HEK293 (cell line): ENCODE results near the gene SLC9A9.

Experiments used
- CTCF ChIA-PET: fragments of 350-600 bp; formaldehyde crosslinking; extraction: SDS; loops from one replicate; lab custom pipeline; 2021; ENCODE audit warnings: antibody characterized with exemption; lab: Yijun Ruan, JAX
- POLR2A ChIA-PET: fragments of 300-600 bp; formaldehyde crosslinking; extraction: SDS; loops from one replicate; lab custom pipeline; 2020; ENCODE audit warnings: antibody characterized with exemption, inconsistent platforms; lab: Yijun Ruan, JAX
- H3K27ac ChIP-seq: fragments of 200-500 bp; sonication (Bioruptor generic); 2 replicates; pipeline ENCODE4 v1.5.1; 2014; ENCODE audit warnings: low read depth, low read length, control low read depth, inconsistent platforms; ENCODE audit errors: extremely low read depth
- H3K36me3 ChIP-seq, 2 experiments: fragments of 200-500 bp in 1 of 2; sonication (Bioruptor generic) in 1 of 2; 1 replicate in 1 of 2; 2 replicates in 1 of 2; pipeline ENCODE4 v1.5.1; 2014 to 2017; ENCODE audit warnings: inconsistent platforms in 2 of 2, low read length in 2 of 2; ENCODE audit not compliant: control insufficient read depth in 2 of 2, insufficient read depth in 1 of 2
- H3K4me1 ChIP-seq: fragments of 200-500 bp; sonication (Bioruptor generic); 2 replicates; pipeline ENCODE4 v1.5.1; 2014; ENCODE audit warnings: mild to moderate bottlenecking, low read length, inconsistent platforms; ENCODE audit not compliant: control insufficient read depth, insufficient read depth
- H3K4me3 ChIP-seq: 2 replicates; pipeline ENCODE4 v1.5.1; 2011; ENCODE audit warnings: low read depth, mild to moderate bottlenecking, control low read depth, low read length, moderate library complexity
- H3K9me3 ChIP-seq: fragments of 200-500 bp; sonication (Bioruptor generic); 2 replicates; pipeline ENCODE4 v1.5.1; 2014; ENCODE audit warnings: low read depth, low read length, inconsistent platforms; ENCODE audit not compliant: control insufficient read depth, insufficient read depth
- CTCF ChIP-seq: fragments of 450-650 bp; formaldehyde crosslinking; IDR thresholded peaks from 2 replicates; pipeline ENCODE4 v1.5.1; 2016; ENCODE audit warnings: missing biosample characterization, missing genetic modification characterization
- KLF10 ChIP-seq: fragments of 450-650 bp; IDR thresholded peaks from 2 replicates; pipeline ENCODE4 v1.5.1; 2018; ENCODE audit warnings: missing biosample characterization, mild to moderate bottlenecking, missing genetic modification characterization
- KLF16 ChIP-seq: fragments of 450-650 bp; formaldehyde crosslinking; IDR thresholded peaks from 2 replicates; pipeline ENCODE4 v1.5.1; 2017; ENCODE audit warnings: missing biosample characterization, missing genetic modification characterization
- ZNF211 ChIP-seq: fragments of 450-650 bp; formaldehyde crosslinking; IDR thresholded peaks from 2 replicates; pipeline ENCODE4 v1.5.1; 2016; ENCODE audit warnings: low read depth, missing biosample characterization, missing genetic modification characterization
- ZNF335 ChIP-seq: fragments of 450-650 bp; formaldehyde crosslinking; conservative IDR thresholded peaks from 2 replicates; pipeline ENCODE4 v1.5.1; 2016; ENCODE audit warnings: missing biosample characterization, missing genetic modification characterization
- ZNF426 ChIP-seq: fragments of 450-650 bp; formaldehyde crosslinking; IDR thresholded peaks from 2 replicates; pipeline ENCODE4 v1.5.1; 2017; ENCODE audit warnings: missing biosample characterization, missing genetic modification characterization, mild to moderate bottlenecking, inconsistent platforms, moderate library complexity
- ZNF521 ChIP-seq: fragments of 450-650 bp; formaldehyde crosslinking; IDR thresholded peaks from 2 replicates; pipeline ENCODE4 v1.5.1; 2017; ENCODE audit warnings: missing biosample characterization, mild to moderate bottlenecking, missing genetic modification characterization
- ZNF549 ChIP-seq: fragments of 450-650 bp; IDR thresholded peaks from 2 replicates; pipeline ENCODE4 v1.5.1; 2018; ENCODE audit warnings: missing biosample characterization, missing genetic modification characterization, mild to moderate bottlenecking, inconsistent platforms, moderate library complexity
- ZNF626 ChIP-seq: fragments of 450-650 bp; sonication (Bioruptor Pico); formaldehyde crosslinking; IDR thresholded peaks from 2 replicates; pipeline ENCODE4 v1.5.1; 2018; ENCODE audit warnings: missing biosample characterization, missing genetic modification characterization, inconsistent platforms
- ZNF707 ChIP-seq: fragments of 450-650 bp; formaldehyde crosslinking; IDR thresholded peaks from 2 replicates; pipeline ENCODE4 v1.5.1; 2016; ENCODE audit warnings: missing biosample characterization, missing genetic modification characterization
- ZSCAN23 ChIP-seq: fragments of 450-650 bp; formaldehyde crosslinking; IDR thresholded peaks from 2 replicates; pipeline ENCODE4 v1.5.1; 2016; ENCODE audit warnings: missing biosample characterization, missing genetic modification characterization
- TF ChIP-seq, protein P1 (sequence below): fragments of 450-650 bp; formaldehyde crosslinking; IDR thresholded peaks from 2 replicates; pipeline ENCODE4 v1.5.1; 2017; ENCODE audit warnings: missing biosample characterization, missing genetic modification characterization
- TF ChIP-seq, protein P2 (sequence below): fragments of 450-650 bp; formaldehyde crosslinking; IDR thresholded peaks from 2 replicates; pipeline ENCODE4 v1.5.1; 2016; ENCODE audit warnings: missing biosample characterization, missing genetic modification characterization
- TF ChIP-seq, protein P3 (sequence below): fragments of 450-650 bp; formaldehyde crosslinking; IDR thresholded peaks from 2 replicates; pipeline ENCODE4 v1.5.1; 2017; ENCODE audit warnings: missing biosample characterization, missing genetic modification characterization
- TF ChIP-seq, protein P4 (sequence below): fragments of 450-650 bp; formaldehyde crosslinking; IDR thresholded peaks from 2 replicates; pipeline ENCODE4 v1.5.1; 2017; ENCODE audit warnings: missing biosample characterization, missing genetic modification characterization

Gene SLC9A9

GRCh38 chr3:143356839-143357238 is 491.4 kb downstream of the SLC9A9 start:
- ChIA-PET POLR2A (no interaction called here), CTCF (no interaction called here)
- H3K4me1 ChIP-seq = no peaks in the 10 kb centered on the region; the same call in 1 of the 2 replicates
- no peaks in the 10 kb centered on the region for H3K9me3 ChIP-seq
- no peak overlapping the region for H3K27ac ChIP-seq
- no peaks in the 10 kb centered on the region for H3K36me3 ChIP-seq
- TF ChIP-seq CTCF = no peak
- TF ChIP-seq, protein P1, sequence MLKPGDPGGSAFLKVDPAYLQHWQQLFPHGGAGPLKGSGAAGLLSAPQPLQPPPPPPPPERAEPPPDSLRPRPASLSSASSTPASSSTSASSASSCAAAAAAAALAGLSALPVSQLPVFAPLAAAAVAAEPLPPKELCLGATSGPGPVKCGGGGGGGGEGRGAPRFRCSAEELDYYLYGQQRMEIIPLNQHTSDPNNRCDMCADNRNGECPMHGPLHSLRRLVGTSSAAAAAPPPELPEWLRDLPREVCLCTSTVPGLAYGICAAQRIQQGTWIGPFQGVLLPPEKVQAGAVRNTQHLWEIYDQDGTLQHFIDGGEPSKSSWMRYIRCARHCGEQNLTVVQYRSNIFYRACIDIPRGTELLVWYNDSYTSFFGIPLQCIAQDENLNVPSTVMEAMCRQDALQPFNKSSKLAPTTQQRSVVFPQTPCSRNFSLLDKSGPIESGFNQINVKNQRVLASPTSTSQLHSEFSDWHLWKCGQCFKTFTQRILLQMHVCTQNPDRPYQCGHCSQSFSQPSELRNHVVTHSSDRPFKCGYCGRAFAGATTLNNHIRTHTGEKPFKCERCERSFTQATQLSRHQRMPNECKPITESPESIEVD (tag by site-specific recombination) = no peak
- no peak for TF ChIP-seq ZNF626 (tag by site-specific recombination)
- TF ChIP-seq, protein P2, sequence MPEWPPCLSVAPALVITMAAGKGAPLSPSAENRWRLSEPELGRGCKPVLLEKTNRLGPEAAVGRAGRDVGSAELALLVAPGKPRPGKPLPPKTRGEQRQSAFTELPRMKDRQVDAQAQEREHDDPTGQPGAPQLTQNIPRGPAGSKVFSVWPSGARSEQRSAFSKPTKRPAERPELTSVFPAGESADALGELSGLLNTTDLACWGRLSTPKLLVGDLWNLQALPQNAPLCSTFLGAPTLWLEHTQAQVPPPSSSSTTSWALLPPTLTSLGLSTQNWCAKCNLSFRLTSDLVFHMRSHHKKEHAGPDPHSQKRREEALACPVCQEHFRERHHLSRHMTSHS (tag by site-specific recombination) = no peak
- no peak for TF ChIP-seq ZSCAN23
- TF ChIP-seq, protein P3, sequence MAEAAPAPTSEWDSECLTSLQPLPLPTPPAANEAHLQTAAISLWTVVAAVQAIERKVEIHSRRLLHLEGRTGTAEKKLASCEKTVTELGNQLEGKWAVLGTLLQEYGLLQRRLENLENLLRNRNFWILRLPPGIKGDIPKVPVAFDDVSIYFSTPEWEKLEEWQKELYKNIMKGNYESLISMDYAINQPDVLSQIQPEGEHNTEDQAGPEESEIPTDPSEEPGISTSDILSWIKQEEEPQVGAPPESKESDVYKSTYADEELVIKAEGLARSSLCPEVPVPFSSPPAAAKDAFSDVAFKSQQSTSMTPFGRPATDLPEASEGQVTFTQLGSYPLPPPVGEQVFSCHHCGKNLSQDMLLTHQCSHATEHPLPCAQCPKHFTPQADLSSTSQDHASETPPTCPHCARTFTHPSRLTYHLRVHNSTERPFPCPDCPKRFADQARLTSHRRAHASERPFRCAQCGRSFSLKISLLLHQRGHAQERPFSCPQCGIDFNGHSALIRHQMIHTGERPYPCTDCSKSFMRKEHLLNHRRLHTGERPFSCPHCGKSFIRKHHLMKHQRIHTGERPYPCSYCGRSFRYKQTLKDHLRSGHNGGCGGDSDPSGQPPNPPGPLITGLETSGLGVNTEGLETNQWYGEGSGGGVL = no peak
- TF ChIP-seq ZNF521 (tag by site-specific recombination) = no peak
- TF ChIP-seq ZNF211 (tag by site-specific recombination) = no peak
- TF ChIP-seq ZNF335 (tag by site-specific recombination) = no peak
- no peak for TF ChIP-seq ZNF426 (tag by site-specific recombination)
- TF ChIP-seq, all 188 proteins: peak for 0
- H3K4me3 ChIP-seq = no peak overlapping the region

DNA sequence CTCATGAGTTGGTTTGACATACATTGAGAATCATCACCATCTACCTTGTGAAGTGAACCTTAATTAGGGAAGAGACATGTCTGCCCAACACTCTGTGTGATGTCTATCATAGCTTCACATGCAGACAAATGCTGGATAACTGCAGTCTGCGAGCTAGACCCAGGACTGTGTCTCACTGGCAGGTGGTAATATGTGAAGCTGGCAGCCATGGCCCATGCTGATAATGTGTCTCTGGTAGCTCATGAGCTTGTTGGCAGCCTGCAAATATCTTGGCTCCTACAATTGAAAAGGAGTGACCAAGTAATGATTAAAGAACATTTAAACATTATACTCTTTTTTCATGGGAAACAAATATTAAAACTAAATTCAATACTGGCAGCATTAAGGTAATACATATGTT is 493.9 kb downstream of the SLC9A9 start:
- CTCF ChIA-PET = no interaction called here
- TF ChIP-seq ZNF549 (tag by site-specific recombination) (no peak), KLF16 (tag by site-specific recombination) (no peak), KLF10 (no peak), ZNF707 (tag by site-specific recombination) (no peak)
- TF ChIP-seq, protein P2 (tag by site-specific recombination) = no peak
- TF ChIP-seq, protein P4, sequence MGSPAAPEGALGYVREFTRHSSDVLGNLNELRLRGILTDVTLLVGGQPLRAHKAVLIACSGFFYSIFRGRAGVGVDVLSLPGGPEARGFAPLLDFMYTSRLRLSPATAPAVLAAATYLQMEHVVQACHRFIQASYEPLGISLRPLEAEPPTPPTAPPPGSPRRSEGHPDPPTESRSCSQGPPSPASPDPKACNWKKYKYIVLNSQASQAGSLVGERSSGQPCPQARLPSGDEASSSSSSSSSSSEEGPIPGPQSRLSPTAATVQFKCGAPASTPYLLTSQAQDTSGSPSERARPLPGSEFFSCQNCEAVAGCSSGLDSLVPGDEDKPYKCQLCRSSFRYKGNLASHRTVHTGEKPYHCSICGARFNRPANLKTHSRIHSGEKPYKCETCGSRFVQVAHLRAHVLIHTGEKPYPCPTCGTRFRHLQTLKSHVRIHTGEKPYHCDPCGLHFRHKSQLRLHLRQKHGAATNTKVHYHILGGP (tag by site-specific recombination) = no peak
- no peaks in the 10 kb centered on the region for H3K36me3 ChIP-seq
- H3K4me3 ChIP-seq = no peak overlapping the region
- POLR2A ChIA-PET = no interaction called here
- no peaks in the 10 kb centered on the region for H3K9me3 ChIP-seq
- H3K4me1 ChIP-seq = no peaks in the 10 kb centered on the region; the same call in 1 of the 2 replicates
- H3K27ac ChIP-seq = no peak overlapping the region
